Lower leg skin (tissue), 4 donors: ENCODE data around the gene ZC3H14. TPM values are rescaled to one million over a fixed set of nuclear protein-coding genes. Genes with fewer than 3 reads are reported as not detected.

ENCODE experiments used
- DNase-seq, 2 donors: peaks; one replicate each; pipeline ENCODE4 v3.0.0-alpha.2; 2019; ENCODE audit warnings: low spot score in 2 of 2
- H3K4me3 ChIP-seq: fragments of 200-600 bp; sonication (generic); 2 replicates; pipeline ENCODE4 v1.5.1; 2017; ENCODE audit warnings: mild to moderate bottlenecking, low read depth; ENCODE audit not compliant: poor library complexity, severe bottlenecking
- CTCF ChIP-seq, 3 donors: fragments of 450-650 bp; IDR thresholded peaks; one replicate each; pipeline ENCODE4 v1.5.1; 2016; ENCODE audit warnings: antibody characterized with exemption in 3 of 3, mild to moderate bottlenecking in 3 of 3, moderate library complexity in 2 of 3
- POLR2A ChIP-seq, 2 donors: fragments of 450-650 bp; IDR thresholded peaks; one replicate each; pipeline ENCODE4 v1.6.1; 2016 to 2017; ENCODE audit warnings: antibody characterized with exemption in 2 of 2, mild to moderate bottlenecking in 1 of 2, moderate library complexity in 1 of 2
- whole genome bisulfite sequencing, 2 donors: methylation state at CpG; one replicate each; pipeline ENCODE4 v1.1.5; 2018; 5-methylcytosine and 5-hydroxymethylcytosine counted together
- intact Hi-C: fragments of 100-400 bp; cut with DNase I; formaldehyde crosslinking; loops from one replicate; pipeline ENCODE4 v1.15.0; 2023; ENCODE audit warnings: low total_unique reads
- total RNA-seq, 4 donors: library from RNA; depleted of rRNA; stranded (reverse); fragments of >200 nt; gene quantifications; one replicate each; pipeline ENCODE4 v1.1.0, GENCODE V29; 2016

The ZC3H14 gene
- total RNA-seq, 4 donors from 2014 or later, result 45.2 to 54.5 (median 51.4) TPM

DNA sequence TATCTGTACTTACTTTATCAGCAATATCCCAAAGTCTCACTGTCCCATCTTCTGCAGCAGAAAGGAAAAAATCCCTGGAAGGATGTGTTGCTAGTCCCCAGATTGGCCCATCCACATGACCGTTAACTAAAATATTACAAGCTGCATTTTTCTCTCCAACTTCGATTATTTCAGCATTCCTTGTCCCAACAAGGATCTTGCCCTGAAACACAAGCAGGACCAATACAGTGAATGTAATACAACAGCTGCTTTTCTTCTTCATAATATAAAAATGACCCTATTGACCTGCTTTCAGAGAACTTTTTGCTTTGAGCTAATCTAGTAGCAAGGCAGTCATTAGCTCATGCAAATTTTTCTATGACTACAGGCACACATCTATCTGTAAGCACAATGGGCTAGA lies 58.3 kb downstream of the ZC3H14 start:
- DNase-seq, result no peak
- intact Hi-C loops, result no loop called here
- TF ChIP-seq POLR2A (IDR thresholded peaks at IDR 0.05) (no peak), CTCF (IDR thresholded peaks at IDR 0.05) (no peak)
- WGBS, 2 donors, result 68 to 71% methylated on average over 2 of the region's 2 CpGs
- no peak overlapping the region for H3K4me3 ChIP-seq

GRCh38 chr14:88625671-88626070 lies 62.8 kb downstream of the ZC3H14 start:
- TF ChIP-seq CTCF (IDR thresholded peaks at IDR 0.05) (no peak), POLR2A (IDR thresholded peaks at IDR 0.05) (no peak)
- WGBS, 2 donors, result 89 to 91% methylated on average over 3 of the region's 3 CpGs
- H3K4me3 ChIP-seq, result no peak overlapping the region
- intact Hi-C loops, result no loop called here
- no peak for DNase-seq

GRCh38 chr14:88628033-88628432 lies 65.2 kb downstream of the ZC3H14 start:
- intact Hi-C loops, result no loop called here
- no peak for TF ChIP-seq POLR2A (IDR thresholded peaks at IDR 0.05)
- no peak for TF ChIP-seq CTCF (IDR thresholded peaks at IDR 0.05)
- no peak for DNase-seq
- no peak overlapping the region for H3K4me3 ChIP-seq

GRCh38 chr14:88628462-88628861 lies 65.6 kb downstream of the ZC3H14 start:
- intact Hi-C loops, result no loop called here
- DNase-seq, result no peak
- H3K4me3 ChIP-seq, result no peak overlapping the region
- no peak for TF ChIP-seq POLR2A (IDR thresholded peaks at IDR 0.05)
- no peak for TF ChIP-seq CTCF (IDR thresholded peaks at IDR 0.05)

GRCh38 chr14:88630565-88630964 lies 67.7 kb downstream of the ZC3H14 start:
- intact Hi-C loops, result no loop called here
- DNase-seq, result no peak
- 65 to 76% methylated on average over 6 of the region's 6 CpGs for WGBS, 2 donors
- TF ChIP-seq POLR2A (IDR thresholded peaks at IDR 0.05) (no peak), CTCF (IDR thresholded peaks at IDR 0.05) (no peak)
- no peak overlapping the region for H3K4me3 ChIP-seq

- no peak for DNase-seq
- TF ChIP-seq POLR2A (IDR thresholded peaks at IDR 0.05), result no peak
- no peak for TF ChIP-seq CTCF (IDR thresholded peaks at IDR 0.05)
- H3K4me3 ChIP-seq, result no peak overlapping the region
- 53 to 84% methylated on average over 3 of the region's 3 CpGs for WGBS, 2 donors
- intact Hi-C loops, result no loop called here
Observed at GRCh38 chr14:88631091-88631490, 68.3 kb downstream of the ZC3H14 start.
